IPS-18c (cell line): ENCODE results near the gene KRTAP20-3.

ENCODE experiments used
- H3K4me3 ChIP-seq: 2 replicates; pipeline ENCODE4 v1.7.0; 2013; ENCODE audit warnings: low read depth, mild to moderate bottlenecking, low read length, moderate library complexity; ENCODE audit not compliant: insufficient read depth
- H3K9me3 ChIP-seq: one replicate; pipeline ENCODE4 v1.6.1; 2013; ENCODE audit warnings: mild to moderate bottlenecking, low read length, moderate library complexity; ENCODE audit not compliant: control insufficient read depth, insufficient read depth

The KRTAP20-3 gene

DNA sequence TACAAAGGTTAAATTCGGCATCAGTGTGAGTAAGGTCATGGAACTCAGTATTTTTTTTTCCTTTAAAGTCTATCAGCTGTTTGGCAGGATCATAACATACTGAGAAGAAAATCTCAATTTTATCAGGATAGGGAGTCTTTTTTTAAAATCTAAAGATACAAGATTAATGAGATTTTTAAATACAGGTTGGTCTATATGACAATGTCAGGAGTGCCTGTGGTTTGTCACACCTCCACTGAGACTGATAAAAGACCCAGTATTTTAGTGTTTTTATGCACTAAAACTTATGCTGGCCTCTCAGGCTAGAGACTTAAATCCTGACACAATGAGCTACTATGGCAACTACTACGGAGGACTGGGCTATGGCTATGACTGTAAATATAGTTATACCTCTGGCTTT, at the start of gene KRTAP20-3:
KRTAP20-3 (plus strand) TSS at position 301 of the 400 bp plus-strand sequence.
- H3K4me3 ChIP-seq, result no peak within 1 kb of the TSS

DNA sequence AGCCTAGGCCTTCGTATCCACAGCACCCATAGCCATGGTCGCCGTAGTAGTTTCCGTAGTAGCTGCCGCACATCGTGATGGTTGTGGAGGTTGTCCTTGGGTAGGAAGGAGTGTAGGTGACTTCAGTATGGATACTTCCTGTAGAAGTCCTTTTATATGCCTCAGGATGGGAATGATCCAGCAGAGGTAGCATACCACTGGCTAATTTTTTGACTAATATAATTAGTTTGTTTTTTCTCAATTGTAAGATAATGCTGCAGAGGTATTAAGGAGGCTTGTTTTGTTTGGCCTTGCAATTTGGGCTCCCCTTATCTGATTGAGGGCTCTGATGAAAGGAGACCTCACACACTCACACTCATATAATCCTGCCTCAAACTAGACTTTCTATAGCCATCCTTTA, 43.9 kb upstream of the KRTAP20-3 start, which contains the start of gene KRTAP6-2:
KRTAP6-2 (minus strand) TSS at position 101 of the 400 bp plus-strand sequence; CDS start at position 73, 28 bp downstream.
- no peaks in the 10 kb centered on the region for H3K9me3 ChIP-seq

More for the DNA sequence above, at the start of gene KRTAP20-3:
- no peaks in the 10 kb centered on the region for H3K9me3 ChIP-seq

DNA sequence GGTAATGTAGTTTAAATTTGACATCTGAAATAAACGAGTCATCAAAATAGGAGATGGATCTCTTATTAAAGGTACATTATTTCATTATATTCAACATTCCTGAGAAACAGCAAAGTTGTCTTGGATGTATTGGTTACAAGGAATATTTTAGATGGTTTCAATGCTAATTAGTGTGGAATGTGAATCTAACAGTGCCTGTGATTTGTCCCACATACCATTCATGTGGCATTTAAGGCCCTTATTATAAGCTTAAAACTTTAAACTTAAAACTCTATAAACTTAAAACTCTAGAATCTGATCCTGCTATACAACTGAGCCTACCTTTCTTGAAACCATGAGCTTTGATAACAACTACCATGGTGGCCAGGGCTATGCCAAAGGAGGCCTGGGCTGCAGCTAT, 41.9 kb upstream of the KRTAP20-3 start, which contains the start of gene KRTAP22-1:
KRTAP22-1 (plus strand) TSS at position 301 of the 400 bp plus-strand sequence.
- Histone ChIP-seq H3K4me3 (no peak within 1 kb of the TSS), H3K9me3 (no peaks in the 10 kb centered on the region)

More for the DNA sequence above, 43.9 kb upstream of the KRTAP20-3 start, which contains the start of gene KRTAP6-2:
- no peak within 1 kb of the TSS for H3K4me3 ChIP-seq

DNA sequence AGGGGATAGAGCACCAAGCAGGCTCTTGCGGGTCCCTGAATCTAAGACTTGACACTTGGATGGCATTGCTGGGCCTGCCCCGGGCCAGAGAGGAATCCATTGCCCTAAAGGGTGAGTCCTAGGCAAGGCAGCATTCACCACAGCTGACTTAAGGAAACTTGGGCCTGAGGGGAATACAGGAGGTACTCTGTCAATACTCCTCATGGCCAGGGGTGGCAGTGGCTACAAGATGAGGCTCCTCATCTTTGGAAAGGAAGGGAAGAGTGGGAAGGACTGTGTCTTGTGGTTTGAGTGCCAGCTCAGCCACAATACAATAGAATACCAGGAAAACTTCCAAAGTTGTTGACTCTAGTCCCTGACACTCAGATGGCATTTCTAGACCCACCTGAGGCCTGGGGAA, 36.7 kb upstream of the KRTAP20-3 start:
- no peak overlapping the region for H3K4me3 ChIP-seq
- H3K9me3 ChIP-seq, result no peaks in the 10 kb centered on the region

DNA sequence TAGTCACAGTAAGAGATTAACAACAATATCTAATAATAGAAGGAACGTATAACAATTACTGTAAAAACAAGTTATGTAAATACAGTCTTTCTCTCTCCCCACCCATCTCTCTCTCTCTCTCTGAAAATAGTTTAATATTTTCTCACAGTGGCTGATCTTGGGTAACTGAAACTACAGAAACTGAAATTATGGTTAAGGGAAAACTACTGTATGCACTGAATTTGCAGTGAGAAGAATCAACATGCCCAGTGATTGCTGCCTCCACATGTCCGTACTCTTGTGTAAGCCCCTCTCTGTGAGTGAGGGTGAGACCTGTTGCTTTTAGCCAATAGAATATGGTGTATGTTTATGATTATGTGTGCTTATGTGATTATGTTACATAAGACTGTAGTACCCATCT, 30.5 kb upstream of the KRTAP20-3 start:
- Histone ChIP-seq H3K4me3 (no peak overlapping the region), H3K9me3 (no peaks in the 10 kb centered on the region)

DNA sequence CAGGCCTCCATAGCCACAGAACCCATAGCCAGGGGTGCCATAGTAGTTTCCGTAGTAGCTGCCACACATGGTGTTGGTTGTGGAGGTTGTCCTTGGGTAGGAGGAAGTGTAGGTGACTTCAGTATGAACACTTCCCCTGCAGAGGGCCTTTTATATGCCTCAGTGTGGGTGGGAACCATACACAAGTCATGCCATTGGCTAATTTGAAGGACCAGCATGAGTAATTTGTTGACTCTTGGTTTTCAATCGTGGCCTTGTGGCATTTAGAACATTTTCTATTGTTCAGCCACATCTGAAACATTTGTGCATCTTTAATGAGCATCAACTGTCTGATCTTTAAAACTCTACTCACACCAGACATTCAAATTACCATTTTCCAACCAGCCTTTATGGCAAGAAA, 28.8 kb upstream of the KRTAP20-3 start, which contains the start of gene KRTAP6-1:
KRTAP6-1 (minus strand) TSS at position 95 of the 400 bp plus-strand sequence; CDS start at position 69, 26 bp downstream.
- H3K9me3 ChIP-seq, result no peaks in the 10 kb centered on the region
- H3K4me3 ChIP-seq, result no peak within 1 kb of the TSS

DNA sequence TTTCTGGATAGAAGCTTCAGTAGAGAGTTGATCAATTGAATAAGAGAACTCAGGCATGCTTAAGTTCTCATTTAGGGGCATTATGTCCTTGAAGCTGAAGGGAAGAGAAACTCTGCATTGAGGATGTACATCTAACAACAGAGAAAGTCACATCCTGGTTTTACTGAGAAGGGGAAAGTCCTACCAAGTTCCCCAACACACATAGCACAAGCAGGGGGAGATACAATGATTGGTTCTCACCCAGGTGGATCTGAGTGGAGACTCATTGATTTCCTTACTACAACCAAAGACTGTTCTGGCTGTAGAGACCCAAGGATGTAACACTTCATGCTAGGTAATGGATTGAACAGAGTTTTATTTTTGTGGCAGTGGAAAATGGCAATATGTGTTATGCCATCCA, 27.5 kb upstream of the KRTAP20-3 start:
- Histone ChIP-seq H3K9me3 (no peaks in the 10 kb centered on the region), H3K4me3 (no peak overlapping the region)

DNA sequence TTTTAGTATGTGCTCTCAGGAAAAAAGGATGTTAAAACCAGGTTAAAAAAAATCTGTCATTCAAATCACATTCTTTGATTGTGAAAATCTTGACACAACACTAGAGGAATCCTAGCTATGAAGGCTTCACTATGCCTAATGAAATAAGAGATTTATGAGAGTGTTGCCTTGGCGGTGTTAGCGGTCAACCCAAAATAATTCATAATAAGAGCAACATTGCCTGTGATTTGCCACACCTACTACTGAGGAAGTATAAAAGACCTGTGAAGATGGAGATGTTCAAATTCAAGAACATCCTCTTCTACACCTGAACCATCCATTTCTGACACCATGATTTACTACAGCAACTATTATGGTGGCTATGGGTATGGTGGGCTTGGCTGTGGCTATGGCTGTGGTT, 26.5 kb upstream of the KRTAP20-3 start, which contains the start of gene KRTAP20-1:
KRTAP20-1 (plus strand) TSS at position 301 of the 400 bp plus-strand sequence; CDS start at position 331, 30 bp downstream.
- H3K9me3 ChIP-seq, result no peaks in the 10 kb centered on the region
- H3K4me3 ChIP-seq, result no peak within 1 kb of the TSS

DNA sequence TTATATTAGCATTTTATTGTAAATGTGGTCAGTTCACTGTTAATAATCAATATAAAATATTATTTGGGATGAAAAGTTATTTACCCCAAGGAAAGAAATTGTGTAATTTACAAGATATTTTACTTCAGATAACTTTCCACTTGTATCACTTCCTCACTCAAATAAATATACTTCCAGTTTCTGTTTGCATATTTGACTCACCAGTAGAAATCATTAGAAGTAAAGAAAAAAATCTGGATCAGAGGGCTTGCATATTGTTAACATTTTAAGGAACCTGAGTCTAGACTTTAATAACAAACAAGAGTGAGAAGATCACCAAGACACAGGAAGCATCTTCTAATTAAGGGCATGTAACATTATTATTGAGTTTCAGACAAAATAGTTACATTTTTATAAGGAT, 22.6 kb upstream of the KRTAP20-3 start:
- Histone ChIP-seq H3K9me3 (peaks cover 7% of the 10 kb centered on the region), H3K4me3 (no peak overlapping the region)

DNA sequence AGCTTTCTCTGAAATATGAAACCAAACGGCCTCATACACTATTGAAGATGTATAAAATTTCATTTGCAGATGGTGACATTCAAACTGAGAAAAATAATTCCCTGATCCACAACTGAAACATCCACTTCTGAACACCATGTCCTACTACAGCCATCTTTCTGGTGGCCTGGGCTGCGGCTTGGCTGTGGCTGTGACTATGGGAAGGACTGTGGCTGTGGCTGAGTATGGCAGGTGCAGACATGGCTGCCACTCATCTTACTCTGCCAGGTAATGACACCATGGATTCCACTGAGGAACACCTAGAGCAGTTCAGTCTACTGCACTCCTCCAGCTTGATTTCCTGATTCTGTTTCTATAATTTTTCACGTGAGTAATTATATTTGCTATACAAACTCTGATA, 22.1 kb upstream of the KRTAP20-3 start, which contains the start of gene KRTAP20-4:
KRTAP20-4 (plus strand) TSS at position 106 of the 400 bp plus-strand sequence.
- Histone ChIP-seq H3K4me3 (no peak within 1 kb of the TSS), H3K9me3 (peaks cover 7% of the 10 kb centered on the region)

DNA sequence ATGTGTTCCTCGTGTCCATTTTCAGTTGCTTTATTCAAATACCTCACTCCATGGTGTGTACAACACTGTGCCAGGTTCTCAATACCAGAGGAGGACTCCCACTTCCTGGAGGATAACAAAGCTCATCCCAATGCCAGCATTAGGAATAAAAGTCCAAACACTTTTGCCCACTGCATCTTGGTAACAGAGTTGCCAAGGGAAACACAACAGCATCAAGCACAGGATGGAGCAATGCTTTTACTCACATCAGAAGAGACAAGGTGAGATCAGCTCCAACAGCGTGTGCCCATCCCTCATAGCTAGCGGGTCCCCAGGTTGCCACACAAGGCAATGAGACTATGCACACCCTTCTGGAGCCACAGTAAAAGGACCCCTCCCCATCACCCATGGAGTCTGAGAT, 19.3 kb upstream of the KRTAP20-3 start:
- Histone ChIP-seq H3K9me3 (peaks cover 7% of the 10 kb centered on the region), H3K4me3 (no peak overlapping the region)

DNA sequence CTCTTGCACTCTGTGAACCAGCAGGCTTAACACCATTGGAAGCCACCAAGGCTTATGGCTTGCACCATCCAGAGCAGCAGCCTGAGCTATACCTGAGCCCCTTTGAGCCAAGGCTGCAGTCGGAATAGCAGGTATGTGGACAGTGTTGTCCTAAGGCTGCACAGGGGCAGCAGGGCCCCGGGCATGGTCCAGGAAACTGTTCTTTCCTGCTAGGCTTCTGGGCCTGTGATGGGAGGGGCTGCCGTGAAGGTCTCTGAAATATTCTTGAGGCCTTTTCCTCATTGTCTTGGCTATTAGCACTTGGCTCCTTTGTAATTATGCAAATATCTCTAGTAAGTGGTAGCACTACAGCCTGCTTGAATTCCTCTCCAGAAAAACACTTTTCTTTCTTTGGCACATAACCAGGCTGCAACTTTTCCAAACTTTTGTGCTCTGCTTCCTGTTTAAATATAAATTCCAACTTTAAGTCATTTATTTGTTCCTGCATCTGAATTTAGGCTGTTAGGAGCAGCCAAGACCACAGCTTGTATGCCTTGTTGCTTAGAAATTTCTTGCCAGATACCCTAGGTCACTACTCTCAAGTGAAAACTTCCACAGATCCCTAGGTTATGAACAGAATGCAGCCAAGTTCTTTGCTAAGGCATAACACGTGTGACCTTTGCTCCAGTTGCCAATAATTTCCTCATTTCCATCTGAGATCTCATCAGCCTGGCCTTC, 17.1 kb upstream of the KRTAP20-3 start:
- no peak overlapping the region for H3K4me3 ChIP-seq
- peaks cover 7% of the 10 kb centered on the region for H3K9me3 ChIP-seq

DNA sequence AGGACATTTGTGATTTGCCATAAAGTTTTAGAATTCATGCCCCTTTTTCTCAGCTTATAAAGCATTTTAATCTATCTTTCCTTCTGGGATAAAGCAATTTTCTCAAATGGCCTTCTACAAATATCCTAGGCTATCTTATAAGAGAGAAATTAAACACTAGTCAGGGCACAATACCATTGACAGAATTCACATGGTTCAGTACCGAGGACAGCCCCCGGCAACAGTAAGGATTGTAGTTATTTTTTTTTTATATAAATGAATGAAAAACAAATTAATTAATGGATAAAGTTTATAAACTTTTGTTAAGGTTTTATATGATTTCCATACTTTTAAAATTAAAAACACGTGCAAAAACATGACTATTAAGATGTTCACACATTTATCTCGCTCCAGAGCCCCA, 14.6 kb upstream of the KRTAP20-3 start:
- no peak overlapping the region for H3K4me3 ChIP-seq
- peaks cover 7% of the 10 kb centered on the region for H3K9me3 ChIP-seq

DNA sequence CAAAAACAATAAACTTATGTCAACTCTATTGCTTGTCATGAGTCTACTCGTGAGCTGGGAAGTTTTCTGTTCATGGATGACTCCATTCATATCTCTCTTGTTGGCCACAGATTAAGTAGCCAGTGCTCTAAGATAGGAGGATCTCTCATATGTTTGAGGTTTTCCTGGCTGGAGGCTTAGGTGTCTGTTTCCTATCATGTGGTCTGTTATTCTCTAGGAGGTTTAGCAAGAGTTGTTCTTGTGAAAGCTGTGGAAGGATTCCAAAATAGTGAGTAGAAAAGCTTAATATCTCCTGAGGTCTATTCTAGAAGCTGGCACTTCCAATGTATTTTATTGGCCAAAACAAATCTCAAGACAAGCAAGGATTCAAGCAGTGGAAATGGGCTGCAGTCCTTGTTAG, 13.5 kb upstream of the KRTAP20-3 start:
- H3K9me3 ChIP-seq, result peaks cover 5% of the 10 kb centered on the region
- no peak overlapping the region for H3K4me3 ChIP-seq

DNA sequence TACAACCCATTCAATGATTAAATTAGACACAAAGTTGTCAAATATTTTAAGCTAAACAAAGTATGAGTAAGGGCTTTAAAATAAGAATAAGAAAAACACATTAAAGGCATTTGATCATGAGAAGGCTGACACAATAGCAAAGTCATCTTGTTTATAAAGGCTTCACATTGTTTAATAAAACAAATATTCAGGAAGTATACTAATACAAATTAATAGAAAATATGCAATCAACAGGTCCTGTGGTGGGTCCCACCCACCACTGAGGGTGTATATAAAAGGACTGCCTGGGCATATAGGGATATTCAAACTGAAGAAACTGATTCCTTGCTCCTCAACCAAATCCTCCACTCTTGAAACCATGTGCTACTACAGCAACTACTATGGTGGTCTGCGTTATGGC, 7.8 kb upstream of the KRTAP20-3 start, which contains the start of gene KRTAP20-2:
KRTAP20-2 (plus strand) TSS at position 301 of the 400 bp plus-strand sequence; CDS start at position 359, 58 bp downstream.
- Histone ChIP-seq H3K4me3 (no peak within 1 kb of the TSS), H3K9me3 (no peaks in the 10 kb centered on the region)

DNA sequence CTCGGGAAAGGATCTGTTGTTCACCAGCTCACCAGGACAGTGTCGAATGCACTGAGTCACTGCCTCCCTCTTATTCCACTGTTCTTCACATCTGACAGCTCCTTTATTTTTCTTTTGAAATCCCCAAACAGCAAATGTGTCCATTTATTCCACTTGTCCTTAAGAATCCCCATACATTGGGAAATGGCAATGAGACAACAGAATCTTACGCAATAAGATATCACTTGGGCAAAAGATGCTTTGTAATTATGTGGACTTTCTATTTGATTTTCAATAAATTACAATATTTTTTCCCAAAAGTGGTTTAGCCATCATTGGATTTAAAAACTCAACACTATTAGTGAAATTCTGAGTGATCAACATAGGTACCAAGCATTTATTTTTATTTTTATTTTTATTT, 4.0 kb upstream of the KRTAP20-3 start:
- Histone ChIP-seq H3K4me3 (no peak overlapping the region), H3K9me3 (no peaks in the 10 kb centered on the region)

DNA sequence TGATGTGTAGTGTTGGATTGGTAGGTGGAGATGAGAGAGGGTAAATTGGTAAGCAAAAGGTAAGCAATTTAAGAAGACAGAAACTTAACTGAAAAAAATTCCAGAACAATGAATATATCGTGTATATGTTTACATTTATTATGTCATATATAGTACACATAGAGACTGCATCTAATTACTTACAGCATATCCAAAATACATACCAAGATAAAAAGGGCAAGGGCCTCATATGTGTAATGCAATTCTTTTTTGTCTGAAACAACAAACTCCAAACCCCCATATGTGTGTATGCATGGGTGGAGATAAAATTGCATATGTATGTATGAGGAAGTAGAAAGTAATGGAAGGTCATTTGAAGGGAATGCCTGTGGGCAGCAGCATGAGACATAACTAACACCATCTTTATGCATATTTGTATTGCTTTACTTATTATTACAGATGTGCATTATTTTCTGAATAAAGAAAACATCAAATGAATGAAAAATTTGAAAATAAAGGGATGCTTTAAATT, 4.3 kb downstream of the KRTAP20-3 start:
- H3K9me3 ChIP-seq, result no peaks in the 10 kb centered on the region
- H3K4me3 ChIP-seq, result no peak overlapping the region

DNA sequence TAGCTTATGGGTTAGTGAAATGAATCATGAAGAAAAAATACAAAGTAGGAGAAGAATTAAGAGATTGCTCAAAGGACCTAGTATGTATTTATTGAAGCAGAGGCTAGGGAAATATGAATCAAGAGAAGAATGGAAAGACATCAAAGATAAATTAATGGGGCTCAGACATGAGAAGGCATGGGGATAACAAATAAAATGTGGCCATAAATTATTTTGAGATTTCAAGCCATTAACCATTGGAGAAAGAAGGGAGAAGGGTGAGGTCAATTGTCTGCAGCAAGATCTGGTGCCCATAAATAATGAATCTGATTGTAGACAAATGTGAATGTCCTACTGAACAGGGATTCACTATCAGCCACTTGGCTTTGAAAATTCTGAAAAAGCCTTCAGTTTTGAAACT, 10.2 kb downstream of the KRTAP20-3 start:
- Histone ChIP-seq H3K4me3 (no peak overlapping the region), H3K9me3 (no peaks in the 10 kb centered on the region)
